ENCODE measurements around the gene RTBDN.

The RTBDN gene

DNA sequence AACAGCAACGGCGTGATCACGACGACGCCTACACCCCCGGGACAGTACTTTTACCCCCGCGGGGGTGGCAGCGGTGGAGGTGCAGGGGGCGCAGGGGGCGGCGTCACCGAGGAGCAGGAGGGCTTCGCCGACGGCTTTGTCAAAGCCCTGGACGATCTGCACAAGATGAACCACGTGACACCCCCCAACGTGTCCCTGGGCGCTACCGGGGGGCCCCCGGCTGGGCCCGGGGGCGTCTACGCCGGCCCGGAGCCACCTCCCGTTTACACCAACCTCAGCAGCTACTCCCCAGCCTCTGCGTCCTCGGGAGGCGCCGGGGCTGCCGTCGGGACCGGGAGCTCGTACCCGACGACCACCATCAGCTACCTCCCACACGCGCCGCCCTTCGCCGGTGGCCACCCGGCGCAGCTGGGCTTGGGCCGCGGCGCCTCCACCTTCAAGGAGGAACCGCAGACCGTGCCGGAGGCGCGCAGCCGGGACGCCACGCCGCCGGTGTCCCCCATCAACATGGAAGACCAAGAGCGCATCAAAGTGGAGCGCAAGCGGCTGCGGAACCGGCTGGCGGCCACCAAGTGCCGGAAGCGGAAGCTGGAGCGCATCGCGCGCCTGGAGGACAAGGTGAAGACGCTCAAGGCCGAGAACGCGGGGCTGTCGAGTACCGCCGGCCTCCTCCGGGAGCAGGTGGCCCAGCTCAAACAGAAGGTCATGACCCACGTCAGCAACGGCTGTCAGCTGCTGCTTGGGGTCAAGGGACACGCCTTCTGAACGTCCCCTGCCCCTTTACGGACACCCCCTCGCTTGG lies 42.1 kb downstream of the RTBDN start:
- peak; percentile 57 for DNase-seq (ENCODE audit: low read depth)

DNA sequence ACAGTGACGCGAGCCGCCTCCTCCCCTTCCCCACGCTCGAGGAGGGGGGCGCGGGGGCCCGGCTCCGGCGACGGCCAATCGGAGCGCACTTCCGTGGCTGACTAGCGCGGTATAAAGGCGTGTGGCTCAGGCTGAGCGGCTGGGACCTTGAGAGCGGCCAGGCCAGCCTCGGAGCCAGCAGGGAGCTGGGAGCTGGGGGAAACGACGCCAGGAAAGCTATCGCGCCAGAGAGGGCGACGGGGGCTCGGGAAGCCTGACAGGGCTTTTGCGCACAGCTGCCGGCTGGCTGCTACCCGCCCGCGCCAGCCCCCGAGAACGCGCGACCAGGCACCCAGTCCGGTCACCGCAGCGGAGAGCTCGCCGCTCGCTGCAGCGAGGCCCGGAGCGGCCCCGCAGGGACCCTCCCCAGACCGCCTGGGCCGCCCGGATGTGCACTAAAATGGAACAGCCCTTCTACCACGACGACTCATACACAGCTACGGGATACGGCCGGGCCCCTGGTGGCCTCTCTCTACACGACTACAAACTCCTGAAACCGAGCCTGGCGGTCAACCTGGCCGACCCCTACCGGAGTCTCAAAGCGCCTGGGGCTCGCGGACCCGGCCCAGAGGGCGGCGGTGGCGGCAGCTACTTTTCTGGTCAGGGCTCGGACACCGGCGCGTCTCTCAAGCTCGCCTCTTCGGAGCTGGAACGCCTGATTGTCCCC lies 42.9 kb downstream of the RTBDN start, which contains the start of gene JUNB:
TSS of gene JUNB (plus strand) at position 142 of the 706 bp plus-strand sequence. CDS start at position 428, 286 bp downstream.
- DNase-seq (ENCODE audit: low read depth): peak; percentile 93

DNA sequence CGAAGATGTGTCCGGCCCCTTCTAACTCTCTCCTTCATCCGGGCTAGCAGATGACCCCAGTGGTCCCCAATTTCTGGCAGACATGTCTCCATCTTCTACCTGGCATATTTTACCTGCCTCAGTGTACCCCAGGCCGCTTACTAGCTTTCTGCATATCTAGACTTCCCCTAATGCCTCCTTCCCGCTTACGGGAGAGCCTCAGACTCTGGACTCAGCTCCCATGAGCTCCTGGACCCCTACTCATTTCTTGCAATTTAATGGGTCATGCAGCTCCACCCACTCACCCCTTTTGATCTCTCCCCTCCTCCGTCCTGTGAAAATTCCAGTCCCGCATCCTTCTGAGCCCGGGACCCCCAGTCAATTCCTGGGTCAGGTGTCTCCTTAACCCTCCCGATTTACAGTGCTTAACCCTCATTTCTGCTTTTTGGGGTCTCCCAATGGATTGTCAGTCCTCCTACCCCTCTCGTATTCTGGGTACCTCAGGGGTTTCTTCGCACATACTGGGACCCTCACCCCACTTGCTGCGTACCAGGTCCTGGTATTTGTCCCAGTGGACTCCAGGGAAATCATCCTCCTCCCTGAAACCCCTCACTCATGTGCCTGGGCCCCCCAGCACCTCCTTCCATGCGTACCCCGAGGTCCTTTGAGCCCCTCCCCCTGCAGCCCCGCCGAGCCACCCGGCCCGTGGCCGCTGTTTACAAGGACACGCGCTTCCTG lies 43.6 kb downstream of the RTBDN start:
- DNase-seq (ENCODE audit: low read depth): no peak

DNA sequence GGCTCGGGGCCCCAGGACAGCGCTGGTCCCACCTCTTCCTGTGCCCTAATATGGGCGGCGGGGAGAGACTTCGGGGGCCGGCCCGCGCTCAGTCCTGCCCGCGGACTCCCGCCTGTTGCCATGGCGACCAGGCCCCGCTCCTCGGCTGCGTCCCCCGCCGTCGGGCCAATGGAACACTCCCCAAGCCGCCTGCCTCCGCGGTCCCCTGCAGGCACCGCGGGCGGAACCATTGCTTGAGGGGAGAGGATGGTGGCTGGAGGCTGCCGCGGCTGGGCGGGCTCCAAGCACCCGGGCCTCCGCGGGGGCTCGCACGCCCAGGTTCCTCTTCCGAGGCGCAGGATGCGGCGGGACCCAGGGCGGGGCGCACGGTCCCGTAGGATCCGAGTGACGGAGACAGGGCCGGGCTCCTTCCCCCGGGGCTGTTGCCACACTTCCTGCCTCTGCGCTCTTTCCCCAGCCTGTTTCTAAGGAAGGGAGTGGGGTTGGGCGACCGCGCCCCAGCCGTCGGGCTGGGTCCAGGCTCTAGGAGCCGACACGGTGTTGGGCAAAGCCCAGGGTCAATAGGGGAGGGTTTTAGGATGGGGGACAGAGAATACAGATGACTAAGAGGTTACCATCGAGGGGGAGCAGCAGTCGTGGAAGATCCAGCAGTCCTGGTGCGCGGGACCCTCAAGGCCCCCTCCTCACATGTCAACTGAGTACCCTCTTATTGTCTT lies 44.3 kb downstream of the RTBDN start:
- peak; percentile 89 for DNase-seq (ENCODE audit: low read depth)

DNA sequence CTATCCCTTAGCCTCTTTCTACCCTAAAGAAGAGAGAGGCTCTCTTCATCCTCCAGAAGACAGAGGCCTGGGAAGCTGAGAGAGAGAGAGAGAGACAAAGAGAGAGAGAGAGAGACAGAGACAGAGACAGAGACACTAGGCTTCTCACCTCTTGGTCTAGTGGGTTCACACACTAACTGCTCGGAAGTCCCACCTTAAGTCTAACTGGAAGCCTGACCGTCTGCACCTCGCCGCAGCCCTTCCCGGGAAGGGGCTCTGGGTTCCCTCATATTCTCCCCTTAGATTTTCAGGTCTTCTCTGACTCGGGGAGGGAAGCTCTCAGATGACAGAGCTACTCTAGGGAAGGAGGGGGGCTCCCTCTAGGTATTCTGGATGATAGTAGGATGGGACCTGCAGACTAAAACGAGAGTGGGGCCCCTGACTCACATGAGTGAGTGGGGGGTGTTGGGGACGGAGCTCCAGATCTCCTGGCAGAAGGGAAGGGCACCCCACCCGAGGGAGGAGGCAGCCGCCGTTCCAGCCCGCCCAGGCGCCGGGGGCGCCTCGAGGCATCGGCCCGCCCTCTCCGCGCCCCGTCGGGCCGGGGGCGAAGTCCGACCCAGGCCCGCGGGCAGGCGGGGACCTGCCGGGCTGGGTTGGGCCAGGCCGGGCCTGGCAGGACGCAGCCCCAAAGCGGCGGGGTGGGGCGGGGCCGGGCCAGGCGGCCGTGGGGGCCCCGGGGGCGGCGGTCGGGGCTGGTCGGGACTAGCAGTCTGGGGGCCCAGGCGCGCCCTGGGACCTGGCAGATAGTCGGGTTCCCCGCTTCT lies 45.1 kb downstream of the RTBDN start:
- no peak for DNase-seq (ENCODE audit: low read depth)

DNA sequence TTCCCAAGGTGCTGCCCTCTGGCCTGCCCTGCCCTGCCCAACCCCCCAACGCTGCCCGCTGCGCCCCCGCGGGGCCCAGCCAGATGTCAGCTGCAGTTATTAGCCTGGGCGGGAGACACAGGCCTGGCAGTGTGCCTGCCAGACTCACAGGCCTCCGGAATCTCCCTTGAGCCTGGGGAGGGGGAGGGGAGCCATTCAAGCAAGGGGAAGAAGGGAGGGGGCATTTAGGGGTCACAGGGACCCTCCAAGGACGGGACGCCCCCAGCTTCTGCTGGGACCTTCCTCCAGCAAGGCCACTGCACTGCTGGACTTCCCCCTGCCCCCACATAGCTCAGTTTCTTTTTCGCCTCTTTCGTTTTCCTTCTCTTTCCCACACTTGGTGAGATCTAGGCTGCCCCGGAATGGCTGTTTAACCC lies 45.7 kb downstream of the RTBDN start:
- no peak for DNase-seq (ENCODE audit: low read depth)

DNA sequence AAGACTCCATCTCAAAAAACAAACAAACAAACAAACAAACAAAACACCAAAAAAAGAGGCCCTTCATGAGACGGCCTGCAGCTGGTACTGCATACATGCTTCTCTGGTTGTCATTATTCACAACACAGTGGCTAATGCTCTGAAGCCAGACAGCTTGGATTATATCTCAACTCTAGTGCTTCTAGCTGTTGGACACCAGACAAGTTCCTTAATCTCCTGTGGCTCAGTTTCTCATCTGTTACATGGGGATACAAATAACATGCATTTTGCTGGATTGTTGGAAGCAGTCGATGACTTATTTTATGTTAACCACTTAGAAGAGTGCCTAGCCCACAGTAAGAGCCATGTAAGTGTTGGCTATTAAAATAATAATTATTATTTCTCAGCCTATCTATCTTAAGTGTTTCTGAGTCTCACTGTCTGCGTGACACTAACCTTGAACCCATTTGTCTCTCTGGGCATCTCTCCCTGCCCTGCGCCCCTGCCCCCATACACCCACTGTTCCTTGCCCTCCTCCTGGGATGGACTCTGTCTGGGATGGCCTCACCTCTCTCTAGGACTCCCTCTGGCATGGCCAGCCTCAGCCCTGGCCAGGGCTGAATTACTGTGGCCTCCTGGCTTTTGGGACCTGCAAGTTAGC lies 46.2 kb downstream of the RTBDN start:
- no peak for DNase-seq (ENCODE audit: low read depth)

DNA sequence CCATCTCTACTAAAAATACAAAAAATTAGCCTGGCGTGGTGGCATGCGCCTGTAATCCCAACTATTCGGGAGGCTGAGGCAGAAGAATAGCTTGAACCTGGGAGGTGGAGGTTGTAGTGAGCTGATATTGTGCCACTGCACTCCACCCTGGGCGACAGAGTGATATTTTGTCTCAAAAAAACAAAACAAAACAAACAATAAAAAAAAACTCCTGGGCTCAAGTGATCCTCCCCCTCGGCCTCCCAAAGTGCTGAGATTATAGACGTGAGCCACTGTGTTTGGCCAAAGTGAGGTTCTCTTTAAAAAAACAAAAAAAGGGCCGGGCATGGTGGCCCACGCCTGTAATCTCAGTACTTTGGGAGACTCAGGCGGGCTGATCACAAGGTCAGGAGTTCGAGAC lies 46.9 kb downstream of the RTBDN start:
- DNase-seq (ENCODE audit: low read depth): no peak

DNA sequence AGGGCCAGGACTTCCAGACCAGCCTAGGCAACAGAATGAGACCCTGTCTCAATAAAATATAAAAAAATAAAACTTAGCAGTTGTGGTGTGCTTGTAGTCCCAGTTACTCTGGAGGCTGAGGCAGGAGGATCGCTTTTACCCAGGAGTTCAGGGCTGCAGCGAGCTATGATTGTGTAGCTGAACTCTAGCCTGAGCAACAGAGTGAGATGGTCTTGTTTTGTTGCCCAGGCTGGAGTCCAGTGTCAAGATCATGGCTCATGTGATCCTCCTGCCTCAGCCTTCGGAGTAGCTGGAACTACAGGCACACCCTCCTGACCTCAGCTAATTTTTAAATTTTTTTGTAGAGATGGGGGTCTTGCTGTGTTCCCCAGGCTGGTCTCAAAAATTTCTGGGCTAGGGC lies 47.4 kb downstream of the RTBDN start:
- DNase-seq (ENCODE audit: low read depth): no peak

DNA sequence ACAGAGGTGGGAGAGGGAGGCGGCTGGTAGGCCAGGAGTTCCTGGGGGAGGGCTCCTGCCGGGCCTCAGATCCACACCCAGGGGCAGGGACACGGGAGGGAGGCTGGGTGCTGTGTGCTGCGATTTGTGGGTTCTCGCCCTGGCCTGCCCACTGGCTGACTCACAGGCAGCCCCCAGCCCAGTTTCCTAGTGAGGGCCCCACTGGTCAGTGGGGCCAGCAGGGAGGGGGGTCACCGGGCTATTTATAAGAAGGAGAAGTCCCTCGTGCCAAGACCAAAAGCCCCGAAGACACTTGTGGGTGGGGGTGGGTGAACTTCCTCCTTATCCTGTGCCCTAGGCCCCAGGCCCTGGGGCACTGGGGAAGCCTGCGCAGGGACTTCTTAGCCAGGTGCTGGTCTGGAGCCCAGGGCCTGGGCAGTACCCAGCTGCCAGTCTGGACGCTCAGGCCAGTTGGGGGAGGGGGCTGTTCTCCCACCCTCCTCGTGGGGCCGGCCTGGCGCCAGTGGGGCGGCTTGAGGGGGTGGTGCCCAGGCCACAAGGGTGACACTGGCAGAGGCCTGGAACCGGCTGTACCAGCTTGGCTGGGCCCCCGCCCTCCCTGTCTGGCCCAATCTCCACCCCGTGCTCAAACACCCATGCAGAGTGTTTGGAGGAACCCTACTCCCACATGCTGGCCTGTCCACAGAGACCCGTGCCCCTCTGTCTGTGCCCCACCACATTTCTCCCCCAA lies 48.1 kb downstream of the RTBDN start:
- DNase-seq (ENCODE audit: low read depth): no peak

DNA sequence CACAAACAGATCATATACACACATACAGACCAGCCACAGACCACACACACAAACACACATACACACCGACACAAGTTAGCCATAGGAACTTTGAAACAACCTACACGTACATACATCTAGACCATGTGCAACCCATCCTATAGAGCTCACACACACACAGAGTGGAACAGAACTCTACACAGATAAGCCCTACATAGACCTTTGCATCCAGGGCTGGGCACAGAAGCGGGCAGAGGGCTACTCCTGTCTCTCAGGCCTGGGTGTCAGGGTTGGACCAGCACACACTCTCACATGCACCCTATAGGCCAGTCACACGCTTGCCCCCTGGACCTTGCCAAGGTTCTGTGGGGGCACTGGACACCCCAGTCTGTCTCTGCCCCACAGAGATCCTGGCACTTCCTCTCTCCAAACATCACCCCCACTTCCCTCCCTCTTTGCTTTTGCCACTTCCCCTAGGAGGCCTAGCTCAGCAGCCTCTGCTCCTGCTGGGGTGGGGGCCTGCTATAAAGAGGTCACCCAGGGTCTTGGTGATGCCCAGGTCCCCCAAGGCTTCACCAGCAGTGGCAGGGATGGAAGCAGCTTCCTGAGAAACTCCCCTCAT lies 48.8 kb downstream of the RTBDN start:
- no peak for DNase-seq (ENCODE audit: low read depth)

DNA sequence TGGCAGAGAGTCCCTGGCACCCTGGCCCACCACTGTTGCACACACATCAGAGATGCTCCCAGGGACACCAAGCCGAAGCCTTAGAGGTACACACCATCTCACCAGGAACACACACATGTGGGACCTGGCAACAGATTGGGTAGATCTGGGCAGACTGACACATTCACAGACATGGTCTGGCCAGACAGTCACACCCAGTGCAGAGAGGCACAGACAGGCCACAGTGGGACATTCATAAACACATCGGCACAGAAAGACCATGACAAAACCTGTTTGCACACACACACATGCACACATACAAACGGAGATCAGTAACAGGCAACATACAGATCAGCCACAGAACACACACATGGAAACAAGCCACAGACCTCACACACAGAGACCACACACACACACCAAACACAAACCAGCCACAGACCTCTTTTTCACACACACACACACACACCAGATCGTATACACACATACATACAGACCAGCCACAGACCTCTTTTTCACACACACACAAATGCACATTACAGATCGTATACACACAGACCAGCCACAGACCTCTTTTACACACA lies 49.4 kb downstream of the RTBDN start:
- no peak for DNase-seq (ENCODE audit: low read depth)

DNA sequence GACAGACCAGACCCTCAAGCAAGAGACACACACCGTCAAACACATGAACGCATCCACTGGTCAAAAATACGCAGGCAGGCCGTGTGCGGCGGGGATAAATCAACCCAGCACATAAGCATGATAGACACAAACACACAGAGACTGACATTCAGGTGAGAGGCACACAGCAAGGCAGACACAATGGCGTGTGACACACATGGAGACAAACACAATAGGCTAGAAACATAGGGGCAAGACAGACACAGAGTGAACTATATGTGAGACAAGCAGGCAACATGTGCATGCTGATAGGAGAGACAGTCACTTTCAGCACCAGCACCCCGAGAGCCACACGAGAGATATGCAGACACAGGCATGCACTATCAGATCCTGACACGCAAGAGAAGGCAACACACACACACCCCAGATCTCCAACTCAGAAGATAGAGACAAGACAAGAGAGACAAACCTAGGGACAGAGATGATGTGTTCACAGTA lies 49.9 kb downstream of the RTBDN start:
- no peak for DNase-seq (ENCODE audit: low read depth)

DNA sequence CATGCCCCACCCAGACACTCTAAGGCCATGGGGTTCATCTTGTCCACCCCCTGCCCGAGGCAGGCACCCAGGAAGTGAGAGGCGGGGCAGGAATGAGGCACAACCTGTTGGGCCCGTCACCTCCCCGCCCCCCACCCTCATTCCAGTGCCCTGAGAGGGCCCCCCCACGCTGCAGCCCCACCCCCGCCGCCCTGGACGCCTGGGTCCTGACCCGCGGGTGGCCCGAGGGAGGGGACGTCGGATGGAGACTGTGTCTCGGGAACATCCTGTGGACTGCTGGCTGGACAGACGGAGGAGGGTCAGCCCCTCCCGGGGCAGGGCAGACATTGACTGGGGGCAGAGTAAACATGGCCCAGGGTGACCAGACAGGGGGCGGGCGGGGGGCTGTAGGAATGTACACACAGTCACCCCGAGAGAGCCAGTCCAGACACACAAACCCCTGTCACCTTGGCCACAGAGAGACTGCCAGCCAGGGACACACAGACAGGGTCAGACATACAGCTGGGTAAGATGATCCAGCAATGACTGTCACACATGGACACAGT lies 50.5 kb downstream of the RTBDN start:
- no peak for DNase-seq (ENCODE audit: low read depth)

DNA sequence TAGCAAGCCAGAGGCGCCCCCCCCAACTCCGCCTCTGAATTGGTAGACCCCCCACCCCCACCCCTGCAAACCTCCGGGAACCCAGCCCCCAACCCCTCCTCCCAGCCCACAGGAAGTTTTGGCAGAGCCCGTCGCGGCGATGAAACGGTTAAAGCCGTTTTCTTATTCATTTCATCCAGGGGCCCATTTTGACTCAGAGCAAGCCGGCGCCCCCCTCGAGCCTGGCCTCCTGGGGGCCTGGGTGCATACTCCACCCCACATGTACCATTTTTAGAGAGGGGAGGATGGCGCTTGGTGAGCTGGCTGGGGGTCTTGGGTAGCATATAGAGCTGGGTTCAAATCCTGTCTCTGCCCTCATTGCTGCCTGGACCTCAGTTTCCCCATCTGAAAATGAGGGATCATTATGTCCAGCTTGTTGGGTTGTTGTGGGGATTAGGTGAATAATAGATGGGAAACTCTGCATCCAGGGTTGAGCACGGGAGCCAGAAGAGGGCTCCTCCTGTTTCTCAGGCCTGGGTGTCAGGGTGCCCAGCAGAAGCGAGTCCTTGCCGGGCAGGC lies 51.0 kb downstream of the RTBDN start:
- DNase-seq (ENCODE audit: low read depth): no peak

DNA sequence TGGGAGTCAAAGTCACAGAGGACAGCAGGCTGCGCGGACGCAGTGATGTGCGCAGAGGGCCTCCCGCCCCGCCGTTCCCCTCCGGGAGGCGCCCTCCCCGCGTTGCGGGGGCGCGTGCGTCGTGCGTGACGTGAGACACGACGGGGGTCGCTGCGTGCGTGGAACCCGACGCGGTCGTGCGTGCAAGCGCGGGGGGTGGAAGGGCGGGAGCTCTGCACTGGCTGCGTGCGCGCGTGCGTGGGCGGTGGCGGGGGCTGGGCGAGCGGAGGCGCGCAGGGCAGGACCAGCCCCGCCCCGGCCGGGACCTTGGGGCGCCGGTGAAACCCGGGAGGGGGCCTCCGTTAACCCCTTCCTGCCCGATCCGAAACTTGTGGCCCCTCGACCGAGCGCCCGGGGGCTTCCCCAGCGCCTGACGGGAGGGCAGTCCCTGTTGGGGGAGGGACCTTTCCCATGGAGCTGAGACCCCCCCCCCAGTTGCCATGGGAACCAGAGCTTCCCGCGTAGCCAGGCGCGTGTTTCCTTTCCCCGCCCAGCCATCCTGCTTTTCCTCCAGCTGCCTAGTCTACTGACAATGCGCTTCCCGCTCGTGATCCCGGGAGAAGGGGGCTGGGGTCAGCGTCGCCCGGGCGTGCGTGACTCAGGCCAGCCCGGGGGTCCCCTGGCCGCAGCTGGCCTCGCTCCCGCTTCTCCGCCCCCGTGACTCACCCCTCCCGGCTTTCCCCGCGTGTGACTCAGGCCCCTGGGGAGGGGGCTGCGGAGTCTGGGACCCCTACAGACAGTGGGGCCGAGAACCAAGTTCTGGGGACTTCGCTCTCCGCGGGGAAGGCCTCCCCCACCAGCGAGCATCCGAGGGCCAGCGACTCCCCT lies 51.7 kb downstream of the RTBDN start:
- DNase-seq (ENCODE audit: low read depth): peak; percentile 85

DNA sequence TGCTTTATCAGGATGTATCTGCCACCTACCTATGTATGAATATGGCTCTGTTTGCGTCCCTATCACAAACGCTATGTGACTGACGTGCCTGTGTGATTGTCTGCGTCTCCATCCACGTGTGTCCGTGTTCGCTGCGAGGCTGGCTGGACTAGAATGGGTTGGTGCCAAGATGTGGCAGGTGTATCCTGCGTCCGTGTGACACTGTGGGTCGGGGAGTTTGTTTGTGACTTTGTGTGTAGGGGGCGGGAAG lies 52.3 kb downstream of the RTBDN start:
- no peak for DNase-seq (ENCODE audit: low read depth)
